Measurements from ENCODE around the gene LST1.

DNA sequence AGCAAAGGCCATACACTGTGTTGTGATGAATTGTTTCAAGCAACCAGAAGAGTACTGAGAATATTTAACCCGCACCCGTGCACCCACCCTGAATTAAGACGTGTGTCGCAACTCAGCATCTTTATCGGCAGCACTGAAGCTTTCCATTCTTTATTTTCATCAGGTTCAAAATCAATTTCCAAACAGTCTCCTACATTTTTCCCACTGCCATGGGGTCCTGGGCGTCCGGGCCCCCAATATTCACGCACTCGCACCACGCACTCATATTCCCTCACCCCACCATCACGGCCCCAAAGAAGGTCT is 5.7 kb upstream of the LST1 start:
- TF ChIP-seq, protein P1, sequence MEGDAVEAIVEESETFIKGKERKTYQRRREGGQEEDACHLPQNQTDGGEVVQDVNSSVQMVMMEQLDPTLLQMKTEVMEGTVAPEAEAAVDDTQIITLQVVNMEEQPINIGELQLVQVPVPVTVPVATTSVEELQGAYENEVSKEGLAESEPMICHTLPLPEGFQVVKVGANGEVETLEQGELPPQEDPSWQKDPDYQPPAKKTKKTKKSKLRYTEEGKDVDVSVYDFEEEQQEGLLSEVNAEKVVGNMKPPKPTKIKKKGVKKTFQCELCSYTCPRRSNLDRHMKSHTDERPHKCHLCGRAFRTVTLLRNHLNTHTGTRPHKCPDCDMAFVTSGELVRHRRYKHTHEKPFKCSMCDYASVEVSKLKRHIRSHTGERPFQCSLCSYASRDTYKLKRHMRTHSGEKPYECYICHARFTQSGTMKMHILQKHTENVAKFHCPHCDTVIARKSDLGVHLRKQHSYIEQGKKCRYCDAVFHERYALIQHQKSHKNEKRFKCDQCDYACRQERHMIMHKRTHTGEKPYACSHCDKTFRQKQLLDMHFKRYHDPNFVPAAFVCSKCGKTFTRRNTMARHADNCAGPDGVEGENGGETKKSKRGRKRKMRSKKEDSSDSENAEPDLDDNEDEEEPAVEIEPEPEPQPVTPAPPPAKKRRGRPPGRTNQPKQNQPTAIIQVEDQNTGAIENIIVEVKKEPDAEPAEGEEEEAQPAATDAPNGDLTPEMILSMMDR (IDR thresholded peaks at IDR 0.05; ENCODE audit: low read depth, low read length, poor library complexity, severe bottlenecking), result no peak
- no peak for TF ChIP-seq EZH2phosphoT487 (IDR thresholded peaks at IDR 0.05; ENCODE audit: borderline replicate concordance, low read length)
